ENCODE results near the gene RIMS4.

Gene RIMS4

DNA sequence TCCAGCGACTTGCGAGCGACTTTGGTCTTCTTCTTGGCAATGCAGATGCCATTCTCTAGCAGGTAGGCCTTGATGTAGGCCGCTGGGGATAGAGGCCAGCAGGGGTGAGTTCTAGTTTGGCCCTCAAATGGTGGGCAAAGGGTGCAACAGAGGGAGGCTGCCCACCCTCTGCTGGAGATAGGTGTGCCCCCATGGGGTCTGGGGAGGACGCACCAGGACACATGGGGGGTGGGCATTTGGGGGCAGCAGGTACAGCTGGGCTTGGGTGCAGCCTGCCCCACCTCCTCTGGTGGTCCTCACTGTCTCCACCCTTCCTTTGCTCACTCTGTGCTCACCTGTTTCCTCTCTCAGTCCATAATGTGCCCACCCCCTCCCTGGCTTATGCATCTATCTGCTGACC lies 53.4 kb downstream of the RIMS4 start:
- Histone ChIP-seq H3K4me2 (ENCODE audit: low read depth, low read length) (no peak overlapping the region), H3K9me3 (replicated peaks; ENCODE audit: insufficient read depth, low read length) (no peaks in the 10 kb centered on the region), H3K9me2 (replicated peaks; ENCODE audit: insufficient read depth, low read length) (no peaks in the 10 kb centered on the region), H4K20me1 (ENCODE audit: insufficient read depth, low read length) (no peaks in the 10 kb centered on the region), H3K79me2 (ENCODE audit: low read length) (no peaks in the 10 kb centered on the region), H3K9ac (ENCODE audit: low read length) (no peak overlapping the region), H3F3A (ENCODE audit: insufficient read depth, low read length) (no peaks in the 10 kb centered on the region), H3K4me1 (ENCODE audit: low read length) (no peaks in the 10 kb centered on the region), H2AFZ (ENCODE audit: low read length) (no peak overlapping the region), H3K27me3 (replicated peaks; ENCODE audit: insufficient read depth, low read length) (peaks cover 80% of the 10 kb centered on the region), H3K27ac (ENCODE audit: low read length) (no peak overlapping the region), H3K36me3 (replicated peaks; ENCODE audit: insufficient read depth, low read length) (no peaks in the 10 kb centered on the region), H3K4me3 (ENCODE audit: low read length) (no peak overlapping the region)
- no peak for TF ChIP-seq EZH2 (optimal IDR thresholded peaks at IDR 0.05; ENCODE audit: low read depth, low read length)
- TF ChIP-seq, protein P1, sequence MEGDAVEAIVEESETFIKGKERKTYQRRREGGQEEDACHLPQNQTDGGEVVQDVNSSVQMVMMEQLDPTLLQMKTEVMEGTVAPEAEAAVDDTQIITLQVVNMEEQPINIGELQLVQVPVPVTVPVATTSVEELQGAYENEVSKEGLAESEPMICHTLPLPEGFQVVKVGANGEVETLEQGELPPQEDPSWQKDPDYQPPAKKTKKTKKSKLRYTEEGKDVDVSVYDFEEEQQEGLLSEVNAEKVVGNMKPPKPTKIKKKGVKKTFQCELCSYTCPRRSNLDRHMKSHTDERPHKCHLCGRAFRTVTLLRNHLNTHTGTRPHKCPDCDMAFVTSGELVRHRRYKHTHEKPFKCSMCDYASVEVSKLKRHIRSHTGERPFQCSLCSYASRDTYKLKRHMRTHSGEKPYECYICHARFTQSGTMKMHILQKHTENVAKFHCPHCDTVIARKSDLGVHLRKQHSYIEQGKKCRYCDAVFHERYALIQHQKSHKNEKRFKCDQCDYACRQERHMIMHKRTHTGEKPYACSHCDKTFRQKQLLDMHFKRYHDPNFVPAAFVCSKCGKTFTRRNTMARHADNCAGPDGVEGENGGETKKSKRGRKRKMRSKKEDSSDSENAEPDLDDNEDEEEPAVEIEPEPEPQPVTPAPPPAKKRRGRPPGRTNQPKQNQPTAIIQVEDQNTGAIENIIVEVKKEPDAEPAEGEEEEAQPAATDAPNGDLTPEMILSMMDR (IDR thresholded peaks at IDR 0.05; ENCODE audit: low read length), result no peak
- no peak for TF ChIP-seq EZH2phosphoT487 (IDR thresholded peaks at IDR 0.05; ENCODE audit: low read length)
- DNase-seq, result no peak

DNA sequence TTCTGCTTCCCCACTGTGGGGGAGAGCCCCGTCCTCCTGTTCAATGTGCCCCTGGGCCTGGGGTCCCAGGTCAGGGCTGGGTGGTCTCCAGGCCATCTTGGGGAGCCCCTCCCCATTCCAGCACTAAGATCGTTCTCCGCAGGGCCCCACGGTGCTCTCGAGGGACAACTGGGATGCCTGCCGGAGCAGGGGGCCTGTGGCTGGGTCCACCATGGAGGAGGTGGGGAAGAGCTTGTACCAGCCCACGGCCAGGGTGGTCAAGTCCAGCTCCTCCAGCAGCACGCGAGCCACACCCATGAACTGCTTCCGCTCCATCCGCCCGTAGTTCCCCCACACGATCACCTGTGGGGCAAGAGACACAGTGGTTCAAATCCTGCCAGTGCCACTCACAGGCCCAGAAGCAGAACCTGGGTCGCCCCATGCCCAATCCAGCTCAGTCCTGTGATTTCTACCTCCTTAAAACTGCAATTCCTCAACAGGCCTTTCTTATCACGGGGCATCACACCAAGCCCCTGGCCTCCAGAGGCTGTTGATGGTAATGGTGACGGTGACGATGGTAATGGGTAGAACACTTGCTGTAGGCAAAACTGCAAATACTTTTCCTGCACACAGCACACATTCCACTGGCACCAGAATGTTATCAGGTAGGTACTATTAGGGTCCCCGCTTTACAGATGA lies 54.2 kb downstream of the RIMS4 start:
- no peak overlapping the region for H3K4me2 ChIP-seq (ENCODE audit: low read depth, low read length)
- H4K20me1 ChIP-seq (ENCODE audit: insufficient read depth, low read length), result no peaks in the 10 kb centered on the region
- H3K36me3 ChIP-seq (replicated peaks; ENCODE audit: insufficient read depth, low read length), result no peaks in the 10 kb centered on the region
- no peaks in the 10 kb centered on the region for H3K79me2 ChIP-seq (ENCODE audit: low read length)
- peaks cover 88% of the 10 kb centered on the region for H3K27me3 ChIP-seq (replicated peaks; ENCODE audit: insufficient read depth, low read length)
- H3K9ac ChIP-seq (ENCODE audit: low read length), result no peak overlapping the region
- H3K4me1 ChIP-seq (ENCODE audit: low read length), result no peaks in the 10 kb centered on the region
- no peak overlapping the region for H2AFZ ChIP-seq (ENCODE audit: low read length)
- H3F3A ChIP-seq (ENCODE audit: insufficient read depth, low read length), result no peaks in the 10 kb centered on the region
- TF ChIP-seq, protein P1 (IDR thresholded peaks at IDR 0.05; ENCODE audit: low read length), result no peak
- TF ChIP-seq EZH2 (optimal IDR thresholded peaks at IDR 0.05; ENCODE audit: low read depth, low read length), result no peak
- TF ChIP-seq EZH2phosphoT487 (IDR thresholded peaks at IDR 0.05; ENCODE audit: low read length), result no peak
- H3K9me3 ChIP-seq (replicated peaks; ENCODE audit: insufficient read depth, low read length), result no peaks in the 10 kb centered on the region
- no peaks in the 10 kb centered on the region for H3K9me2 ChIP-seq (replicated peaks; ENCODE audit: insufficient read depth, low read length)
- DNase-seq, result no peak
- no peak overlapping the region for H3K4me3 ChIP-seq (ENCODE audit: low read length)
- no peak overlapping the region for H3K27ac ChIP-seq (ENCODE audit: low read length)

DNA sequence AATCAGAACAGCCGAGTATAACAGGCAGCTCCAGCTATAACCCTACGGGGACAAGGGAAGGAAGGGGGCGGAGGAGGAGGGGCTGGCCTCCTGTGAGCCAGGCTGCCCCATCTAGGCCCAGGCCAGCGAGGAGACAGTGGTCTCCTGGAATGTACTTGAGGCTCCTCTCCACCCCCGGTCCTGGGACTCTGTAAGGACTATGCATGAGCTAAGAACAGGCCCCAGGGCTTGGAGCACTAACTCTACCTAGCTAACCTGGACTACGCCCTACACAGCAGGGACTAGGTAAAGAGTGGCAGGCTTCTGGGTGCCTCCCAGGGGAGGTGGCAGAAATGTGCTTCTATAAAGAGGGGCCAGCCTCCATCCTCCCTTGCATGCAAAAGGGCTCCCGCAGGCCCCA lies 55.8 kb downstream of the RIMS4 start:
- no peaks in the 10 kb centered on the region for H3K4me1 ChIP-seq (ENCODE audit: low read length)
- DNase-seq, result no peak
- no peaks in the 10 kb centered on the region for H3F3A ChIP-seq (ENCODE audit: insufficient read depth, low read length)
- no peaks in the 10 kb centered on the region for H3K9me2 ChIP-seq (replicated peaks; ENCODE audit: insufficient read depth, low read length)
- H3K27me3 ChIP-seq (replicated peaks; ENCODE audit: insufficient read depth, low read length), result peaks cover 84% of the 10 kb centered on the region
- H3K4me3 ChIP-seq (ENCODE audit: low read length), result no peak overlapping the region
- H3K27ac ChIP-seq (ENCODE audit: low read length), result no peak overlapping the region
- H4K20me1 ChIP-seq (ENCODE audit: insufficient read depth, low read length), result no peaks in the 10 kb centered on the region
- H3K36me3 ChIP-seq (replicated peaks; ENCODE audit: insufficient read depth, low read length), result no peaks in the 10 kb centered on the region
- H3K9ac ChIP-seq (ENCODE audit: low read length), result no peak overlapping the region
- TF ChIP-seq, protein P1 (IDR thresholded peaks at IDR 0.05; ENCODE audit: low read length), result no peak
- TF ChIP-seq EZH2phosphoT487 (IDR thresholded peaks at IDR 0.05; ENCODE audit: low read length), result no peak
- no peak for TF ChIP-seq EZH2 (optimal IDR thresholded peaks at IDR 0.05; ENCODE audit: low read depth, low read length)
- no peak overlapping the region for H3K4me2 ChIP-seq (ENCODE audit: low read depth, low read length)
- H2AFZ ChIP-seq (ENCODE audit: low read length), result no peak overlapping the region
- no peaks in the 10 kb centered on the region for H3K79me2 ChIP-seq (ENCODE audit: low read length)
- no peaks in the 10 kb centered on the region for H3K9me3 ChIP-seq (replicated peaks; ENCODE audit: insufficient read depth, low read length)

Data from MM.1S (cell line).